OCI-LY1 (cell line): ENCODE measurements around the gene SGO1.

Experiments used
- H2AFZ ChIP-seq: fragments of 200-600 bp; sonication (generic), shearing (Covaris generic); 2 replicates; pipeline ENCODE4 v1.6.0; 2014; ENCODE audit warnings: antibody characterized with exemption, mild to moderate bottlenecking, low read length
- H3F3A ChIP-seq: fragments of 200-600 bp; sonication (generic), shearing (Covaris generic); 2 replicates; pipeline ENCODE4 v1.6.0; 2014; ENCODE audit warnings: mild to moderate bottlenecking, antibody characterized with exemption, low read length, moderate library complexity; ENCODE audit not compliant: insufficient read depth
- H3K27ac ChIP-seq: fragments of 200-600 bp; sonication (generic); 2 replicates; pipeline ENCODE4 v1.5.1; 2014; ENCODE audit warnings: low read length, mixed run types, mild to moderate bottlenecking, low read depth; ENCODE audit not compliant: poor library complexity, severe bottlenecking
- H3K27me3 ChIP-seq: fragments of 200-600 bp; sonication (generic); 2 replicates; pipeline ENCODE4 v1.6.0; 2014; ENCODE audit warnings: antibody characterized with exemption, mild to moderate bottlenecking, low read length, moderate library complexity; ENCODE audit not compliant: insufficient read depth
- H3K36me3 ChIP-seq: fragments of 200-600 bp; sonication (generic); 2 replicates; pipeline ENCODE4 v1.6.1; 2014; ENCODE audit warnings: mild to moderate bottlenecking, antibody characterized with exemption, low read length, moderate library complexity, mixed read lengths; ENCODE audit not compliant: insufficient read depth
- H3K4me1 ChIP-seq: fragments of 200-600 bp; sonication (generic); 2 replicates; pipeline ENCODE4 v1.5.1; 2014; ENCODE audit warnings: mild to moderate bottlenecking, low read length, moderate library complexity; ENCODE audit not compliant: insufficient read depth, severe bottlenecking
- H3K4me2 ChIP-seq: fragments of 200-600 bp; sonication (generic), shearing (Covaris generic); 2 replicates; pipeline ENCODE4 v1.6.1; 2014; ENCODE audit warnings: low read length
- H3K4me3 ChIP-seq: fragments of 200-600 bp; sonication (generic); 2 replicates; pipeline ENCODE4 v1.5.1; 2014; ENCODE audit warnings: low read length, low read depth, mild to moderate bottlenecking, mixed read lengths; ENCODE audit not compliant: poor library complexity, severe bottlenecking
- H3K79me2 ChIP-seq: fragments of 200-600 bp; shearing (Covaris generic); 2 replicates; pipeline ENCODE4 v1.6.1; 2016; ENCODE audit warnings: mixed run types, low read length, mixed read lengths; ENCODE audit not compliant: insufficient read depth
- H3K9ac ChIP-seq: fragments of 200-600 bp; sonication (generic), shearing (Covaris generic); 2 replicates; pipeline ENCODE4 v1.6.1; 2014; ENCODE audit warnings: mild to moderate bottlenecking, low read length, mixed read lengths
- H3K9me2 ChIP-seq: fragments of 200-600 bp; sonication (generic), shearing (Covaris generic); 2 replicates; pipeline ENCODE4 v1.6.1; 2014; ENCODE audit warnings: low read depth, mild to moderate bottlenecking, low read length, mixed read lengths
- H3K9me3 ChIP-seq: fragments of 200-600 bp; shearing (Covaris generic); 2 replicates; pipeline ENCODE4 v1.6.1; 2014; ENCODE audit warnings: low read length, mixed read lengths
- H4K20me1 ChIP-seq: fragments of 200-600 bp; sonication (generic), shearing (Covaris generic); 2 replicates; pipeline ENCODE4 v1.6.0; 2016; ENCODE audit warnings: mild to moderate bottlenecking, low read length; ENCODE audit not compliant: insufficient read depth
- CTCF ChIP-seq: fragments of 200-600 bp; sonication (generic), shearing (Covaris generic); IDR thresholded peaks from 2 replicates; pipeline ENCODE4 v1.5.1; 2017; ENCODE audit warnings: mild to moderate bottlenecking, antibody characterized with exemption, low read length, moderate library complexity, mixed read lengths
- EZH2 ChIP-seq: fragments of 200-600 bp; sonication (generic), shearing (Covaris generic); IDR thresholded peaks from 2 replicates; pipeline ENCODE4 v1.8.0; 2017; ENCODE audit warnings: borderline replicate concordance, mixed run types, mild to moderate bottlenecking, antibody characterized with exemption, low read length, moderate library complexity, mixed read lengths

The SGO1 gene

GRCh38 chr3:20185679-20186599 lies at the start of gene SGO1:
TSS of gene SGO1 (minus strand) at chr3:20186206. CDS start at chr3:20184027, 2,179 bp downstream.
- H3K4me3 ChIP-seq = peak within 1 kb of the TSS; percentile 93
- no peaks in the 10 kb centered on the region for H3K27me3 ChIP-seq
- H3K4me2 ChIP-seq = peak within 1 kb of the TSS; percentile 100
- H3F3A ChIP-seq = no peaks in the 10 kb centered on the region
- TF ChIP-seq EZH2 (no peak), CTCF (no peak)
- H3K4me1 ChIP-seq = peaks cover 29% of the 10 kb centered on the region
- H3K27ac ChIP-seq = peak within 1 kb of the TSS; percentile 85
- H4K20me1 ChIP-seq = no peaks in the 10 kb centered on the region
- peaks cover 20% of the 10 kb centered on the region for H3K79me2 ChIP-seq
- peaks cover 26% of the 10 kb centered on the region for H3K36me3 ChIP-seq
- H3K9ac ChIP-seq = peak within 1 kb of the TSS; percentile 95
- H3K9me2 ChIP-seq = no peaks in the 10 kb centered on the region
- no peaks in the 10 kb centered on the region for H3K9me3 ChIP-seq
- peak within 1 kb of the TSS; percentile 28 for H2AFZ ChIP-seq

DNA sequence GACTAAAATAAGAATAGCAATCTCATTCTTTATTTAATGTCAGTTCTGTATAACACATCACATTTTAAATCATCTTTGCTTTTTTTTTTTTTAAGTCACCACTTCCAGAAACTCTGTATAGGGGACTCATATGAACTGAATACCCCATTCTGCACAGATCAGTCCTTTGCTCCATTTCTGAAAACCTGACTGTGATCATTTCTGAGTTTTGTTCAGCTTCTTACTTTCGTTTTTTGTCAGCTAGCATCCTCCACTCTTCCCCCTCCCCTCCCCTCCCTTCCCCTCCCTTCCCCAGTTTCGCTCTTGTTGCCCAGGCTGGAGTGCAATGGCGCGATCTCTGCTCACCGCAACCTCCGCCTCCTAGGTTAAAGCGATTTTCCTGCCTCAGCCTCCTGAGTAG lies 49.8 kb upstream of the SGO1 start:
- no peak overlapping the region for H3K4me3 ChIP-seq

More for the DNA sequence above, 49.8 kb upstream of the SGO1 start:
- no peaks in the 10 kb centered on the region for H3F3A ChIP-seq
- no peaks in the 10 kb centered on the region for H3K36me3 ChIP-seq
- H3K27ac ChIP-seq = no peak overlapping the region
- H3K9me3 ChIP-seq = no peaks in the 10 kb centered on the region
- H3K27me3 ChIP-seq = no peaks in the 10 kb centered on the region
- H3K9me2 ChIP-seq = no peaks in the 10 kb centered on the region
- H2AFZ ChIP-seq = no peak overlapping the region
- H4K20me1 ChIP-seq = no peaks in the 10 kb centered on the region
- H3K4me2 ChIP-seq = no peak overlapping the region
- no peaks in the 10 kb centered on the region for H3K79me2 ChIP-seq
- TF ChIP-seq CTCF (no peak), EZH2 (no peak)
- H3K9ac ChIP-seq = no peak overlapping the region
- no peaks in the 10 kb centered on the region for H3K4me1 ChIP-seq
